Activated T-helper 2 cell treated with anti-CD3 and anti-CD28 coated beads, Interferon-gamma antibody, Interleukin-2, Interleukin-4, amounts not matched to agents 10 μg/mL and 5 μg/mL and 100 μg/mL, durations not matched to agents 14 hours and 24 hours and 36 hours (primary cell): ENCODE measurements around the gene SMPD3. TPM values are rescaled to one million over a fixed set of nuclear protein-coding genes. Genes with fewer than 3 reads are reported as not detected.

Experiments used
- DNase-seq: peaks from one replicate; pipeline ENCODE4 v3.0.0; 2021; ENCODE audit warnings: low spot score
- H3K27ac Mint-ChIP-seq: one replicate; pipeline ENCODE4 v1.8.0; 2021; ENCODE audit warnings: mixed read lengths
- H3K27me3 Mint-ChIP-seq: one replicate; pipeline ENCODE4 v1.8.0; 2021; ENCODE audit warnings: low read depth, mixed read lengths
- H3K36me3 Mint-ChIP-seq: one replicate; pipeline ENCODE4 v1.8.0; 2021; ENCODE audit warnings: low read depth, mixed read lengths
- H3K4me1 Mint-ChIP-seq: one replicate; pipeline ENCODE4 v1.8.0; 2021; ENCODE audit warnings: low read depth, mixed read lengths
- H3K4me3 Mint-ChIP-seq: one replicate; pipeline ENCODE4 v1.8.0; 2021; ENCODE audit warnings: low read depth, mild to moderate bottlenecking, moderate library complexity, mixed read lengths
- H3K9me3 Mint-ChIP-seq: one replicate; pipeline ENCODE4 v1.8.0; 2021; ENCODE audit warnings: mixed read lengths
- intact Hi-C: fragments of 100-400 bp; cut with micrococcal nuclease; formaldehyde crosslinking; loops from one replicate; pipeline ENCODE4 v1.15.1; 2023
- total RNA-seq: library from RNA; stranded (reverse); gene quantifications from 2 replicates; pipeline ENCODE4 v1.2.3, GENCODE V29; 2022

Gene SMPD3
- total RNA-seq, 1 donor from 2014 or later, result 0.07 TPM

- no peaks in the 10 kb centered on the region for H3K9me3 Mint-ChIP-seq
- H3K27me3 Mint-ChIP-seq, result peaks cover 52% of the 10 kb centered on the region
- intact Hi-C loops, result no loop called here
- H3K27ac Mint-ChIP-seq, result no peak overlapping the region
- no peak for DNase-seq
- no peak overlapping the region for H3K4me3 Mint-ChIP-seq
- H3K4me1 Mint-ChIP-seq, result peaks cover 28% of the 10 kb centered on the region
- no peaks in the 10 kb centered on the region for H3K36me3 Mint-ChIP-seq
Observed at GRCh38 chr16:68371706-68372380, 76.5 kb downstream of the SMPD3 start.

GRCh38 chr16:68371276-68371651, 77.0 kb downstream of the SMPD3 start:
- intact Hi-C loops, result no loop called here
- Mint-ChIP-seq H3K27me3 (peaks cover 53% of the 10 kb centered on the region), H3K36me3 (no peaks in the 10 kb centered on the region), H3K4me1 (peaks cover 28% of the 10 kb centered on the region), H3K4me3 (no peak overlapping the region), H3K9me3 (no peaks in the 10 kb centered on the region), H3K27ac (no peak overlapping the region)
- DNase-seq, result no peak

GRCh38 chr16:68370581-68371275, 77.6 kb downstream of the SMPD3 start:
- intact Hi-C loops, result no loop called here
- H3K27me3 Mint-ChIP-seq, result peaks cover 53% of the 10 kb centered on the region
- H3K4me3 Mint-ChIP-seq, result no peak overlapping the region
- H3K4me1 Mint-ChIP-seq, result peaks cover 28% of the 10 kb centered on the region
- DNase-seq, result no peak
- H3K9me3 Mint-ChIP-seq, result no peaks in the 10 kb centered on the region
- H3K36me3 Mint-ChIP-seq, result no peaks in the 10 kb centered on the region
- no peak overlapping the region for H3K27ac Mint-ChIP-seq

GRCh38 chr16:68369697-68370580, 78.4 kb downstream of the SMPD3 start:
- H3K27me3 Mint-ChIP-seq, result peaks cover 48% of the 10 kb centered on the region
- intact Hi-C loops, result no loop called here
- H3K9me3 Mint-ChIP-seq, result no peaks in the 10 kb centered on the region
- no peak overlapping the region for H3K27ac Mint-ChIP-seq
- no peak overlapping the region for H3K4me3 Mint-ChIP-seq
- peak; percentile 32 for DNase-seq
- peaks cover 28% of the 10 kb centered on the region for H3K4me1 Mint-ChIP-seq
- H3K36me3 Mint-ChIP-seq, result no peaks in the 10 kb centered on the region

- Mint-ChIP-seq H3K36me3 (no peaks in the 10 kb centered on the region), H3K9me3 (no peaks in the 10 kb centered on the region), H3K4me1 (peaks cover 28% of the 10 kb centered on the region), H3K27ac (no peak overlapping the region), H3K27me3 (peaks cover 42% of the 10 kb centered on the region), H3K4me3 (no peak overlapping the region)
- intact Hi-C loops, result no loop called here
- no peak for DNase-seq
Observed at GRCh38 chr16:68369168-68369567, 79.1 kb downstream of the SMPD3 start.

GRCh38 chr16:68368301-68368888, 79.9 kb downstream of the SMPD3 start:
- DNase-seq, result no peak
- Mint-ChIP-seq H3K27me3 (peaks cover 36% of the 10 kb centered on the region), H3K4me3 (peak overlapping the region; percentile 34), H3K36me3 (no peaks in the 10 kb centered on the region), H3K27ac (no peak overlapping the region), H3K9me3 (no peaks in the 10 kb centered on the region), H3K4me1 (peaks cover 28% of the 10 kb centered on the region)
- intact Hi-C loops, result no loop called here

GRCh38 chr16:68367891-68368290, 80.4 kb downstream of the SMPD3 start:
- Mint-ChIP-seq H3K4me3 (no peak overlapping the region), H3K27ac (no peak overlapping the region), H3K27me3 (peaks cover 34% of the 10 kb centered on the region), H3K36me3 (no peaks in the 10 kb centered on the region), H3K9me3 (no peaks in the 10 kb centered on the region), H3K4me1 (peaks cover 28% of the 10 kb centered on the region)
- no peak for DNase-seq
- intact Hi-C loops, result loop anchor here (1.0 kb wide), 1 partner anchor 142 kb away; no protein-coding TSS in a partner anchor

DNA sequence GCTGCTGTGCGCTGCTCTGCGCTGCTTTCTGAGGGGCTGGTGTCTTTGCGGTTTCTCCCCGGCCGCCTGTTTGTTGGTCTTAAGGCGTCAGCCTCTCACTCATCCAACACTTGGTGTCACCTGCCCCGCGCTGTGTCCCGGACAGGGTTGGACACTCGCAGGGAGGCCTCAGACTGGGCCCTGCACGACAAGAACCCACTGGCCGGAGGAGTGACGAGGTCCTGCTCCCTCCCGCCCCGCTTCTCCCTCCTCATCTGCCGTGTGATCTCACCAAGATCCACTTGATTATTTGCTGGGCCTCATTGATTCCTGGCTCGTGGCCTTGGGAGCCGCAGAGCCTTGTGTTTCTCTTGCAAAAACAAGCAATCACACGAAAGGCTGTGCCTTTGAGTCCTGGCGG, 80.9 kb downstream of the SMPD3 start:
- Mint-ChIP-seq H3K27me3 (peaks cover 30% of the 10 kb centered on the region), H3K4me3 (no peak overlapping the region), H3K36me3 (no peaks in the 10 kb centered on the region), H3K4me1 (peaks cover 28% of the 10 kb centered on the region), H3K27ac (no peak overlapping the region), H3K9me3 (no peaks in the 10 kb centered on the region)
- no peak for DNase-seq
- intact Hi-C loops, result loop anchor here (1.0 kb wide), 1 partner anchor 143 kb away; no protein-coding TSS in a partner anchor

DNA sequence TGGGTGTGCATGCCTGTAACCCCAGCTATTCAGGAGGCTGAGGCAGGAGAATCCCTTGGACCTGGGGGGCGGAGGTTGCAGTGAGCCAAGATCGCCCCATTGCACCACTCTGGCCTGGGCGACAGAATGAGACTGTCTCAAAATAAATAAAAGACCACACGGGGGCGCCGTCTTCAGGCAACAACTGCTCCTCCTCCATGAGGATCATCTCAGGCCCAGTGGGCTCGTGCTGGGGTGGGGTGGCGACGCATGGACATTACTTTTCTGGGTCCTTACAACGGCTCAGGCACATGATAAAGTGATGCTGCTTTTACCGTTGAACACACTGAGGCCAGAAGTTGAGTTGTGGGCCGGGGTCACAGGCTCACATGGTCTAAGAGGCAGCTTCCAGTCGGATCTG, 81.3 kb downstream of the SMPD3 start:
- Mint-ChIP-seq H3K27me3 (peaks cover 30% of the 10 kb centered on the region), H3K27ac (no peak overlapping the region), H3K9me3 (no peaks in the 10 kb centered on the region), H3K4me3 (no peak overlapping the region), H3K36me3 (no peaks in the 10 kb centered on the region), H3K4me1 (peaks cover 28% of the 10 kb centered on the region)
- peak; percentile 27 for DNase-seq
- intact Hi-C loops, result loop anchor here (1.0 kb wide), 1 partner anchor 143 kb away; no protein-coding TSS in a partner anchor

DNA sequence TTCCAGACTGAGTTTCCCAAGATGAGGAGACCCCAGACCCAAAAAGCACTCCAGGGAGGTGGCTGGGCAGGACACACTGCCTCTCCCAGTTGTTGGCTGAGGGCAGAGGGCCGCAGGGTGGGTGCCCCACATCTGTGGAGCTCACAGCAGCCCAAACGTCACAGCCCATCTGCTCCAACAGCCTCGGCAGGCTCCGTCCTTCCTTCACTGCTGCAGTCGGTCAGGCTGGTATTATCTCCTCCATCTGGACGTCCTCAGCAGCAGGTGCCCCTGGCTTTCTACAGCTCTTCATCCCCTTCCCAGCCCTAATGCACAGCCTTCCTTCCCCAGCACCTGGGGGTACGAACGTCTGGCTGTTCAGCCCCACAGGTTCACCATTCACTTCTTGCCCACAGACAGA, 82.2 kb downstream of the SMPD3 start:
- Mint-ChIP-seq H3K9me3 (no peaks in the 10 kb centered on the region), H3K4me3 (no peak overlapping the region), H3K27me3 (peaks cover 26% of the 10 kb centered on the region), H3K27ac (no peak overlapping the region), H3K4me1 (peaks cover 28% of the 10 kb centered on the region), H3K36me3 (no peaks in the 10 kb centered on the region)
- no peak for DNase-seq
- intact Hi-C loops, result no loop called here

GRCh38 chr16:68365167-68365817, 83.0 kb downstream of the SMPD3 start:
- DNase-seq, result no peak
- H3K27ac Mint-ChIP-seq, result no peak overlapping the region
- H3K36me3 Mint-ChIP-seq, result peaks cover 6% of the 10 kb centered on the region
- no peaks in the 10 kb centered on the region for H3K9me3 Mint-ChIP-seq
- H3K4me3 Mint-ChIP-seq, result no peak overlapping the region
- intact Hi-C loops, result no loop called here
- peaks cover 20% of the 10 kb centered on the region for H3K27me3 Mint-ChIP-seq
- peaks cover 22% of the 10 kb centered on the region for H3K4me1 Mint-ChIP-seq

- H3K4me1 Mint-ChIP-seq, result peaks cover 15% of the 10 kb centered on the region
- H3K36me3 Mint-ChIP-seq, result peaks cover 10% of the 10 kb centered on the region
- H3K9me3 Mint-ChIP-seq, result no peaks in the 10 kb centered on the region
- intact Hi-C loops, result no loop called here
- no peak for DNase-seq
- no peak overlapping the region for H3K27ac Mint-ChIP-seq
- H3K27me3 Mint-ChIP-seq, result peaks cover 19% of the 10 kb centered on the region
- H3K4me3 Mint-ChIP-seq, result no peak overlapping the region
Observed at GRCh38 chr16:68364561-68364998, 83.7 kb downstream of the SMPD3 start.
